Thyroid gland (tissue), 4 donors: Measurements from ENCODE around the gene CPD.

Experiments
- CTCF ChIP-seq, 6 experiments: fragments of 200-600 bp in 3 of 6; fragments of 450-650 bp in 3 of 6; sonication (generic) in 3 of 6; IDR thresholded peaks; one replicate each; pipeline ENCODE4 v1.5.1; 2016 to 2019; ENCODE audit warnings: antibody characterized with exemption in 6 of 6, mild to moderate bottlenecking in 2 of 6, inconsistent platforms in 1 of 6, moderate library complexity in 1 of 6
- POLR2A ChIP-seq, 2 donors: fragments of 450-650 bp; IDR thresholded peaks; one replicate each; pipeline ENCODE4 v1.6.1; 2017; ENCODE audit warnings: antibody characterized with exemption in 2 of 2, mild to moderate bottlenecking in 2 of 2, moderate library complexity in 1 of 2

DNA sequence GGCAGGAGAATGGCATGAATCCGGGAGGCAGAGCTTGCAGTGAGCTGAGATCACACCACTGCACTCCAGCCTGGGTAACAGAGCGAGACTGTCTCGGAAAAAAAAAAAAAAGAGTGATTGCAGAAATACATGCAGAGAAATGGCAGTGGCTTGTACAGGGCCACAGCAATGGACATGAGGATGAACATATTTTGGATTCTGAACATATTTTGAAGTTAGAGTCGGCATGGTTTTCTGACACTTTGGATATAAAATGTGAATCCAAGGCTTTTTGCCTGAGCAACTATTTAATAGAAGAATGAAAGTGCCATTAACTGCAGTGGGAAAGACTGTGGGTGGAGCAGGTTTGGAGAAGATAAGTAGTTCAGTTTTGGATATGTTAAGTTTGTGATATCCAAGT lies 35.8 kb downstream of the CPD start:
- TF ChIP-seq CTCF (IDR thresholded peaks at IDR 0.05) (no peak), POLR2A (IDR thresholded peaks at IDR 0.05) (no peak)
